Activated CD8-positive, alpha-beta memory T cell treated with anti-CD3 and anti-CD28 coated beads, Interleukin-2, amount 50 U/mL, for 24 hours (primary cell): ENCODE data around the gene GAA.

Source experiments
- DNase-seq: peaks from one replicate; pipeline ENCODE4 v3.0.0-alpha.2; 2020; ENCODE audit errors: extremely low read depth

Gene GAA

GRCh38 chr17:80104321-80104955 lies 3.1 kb downstream of the GAA start:
- no peak for DNase-seq

GRCh38 chr17:80104956-80105375 lies 3.6 kb downstream of the GAA start:
- no peak for DNase-seq

- no peak for DNase-seq
Measured at GRCh38 chr17:80105762-80106161, 4.4 kb downstream of the GAA start.

GRCh38 chr17:80106176-80106575 lies 4.8 kb downstream of the GAA start:
- DNase-seq, result no peak

GRCh38 chr17:80106751-80107150 lies 5.4 kb downstream of the GAA start:
- DNase-seq, result no peak

GRCh38 chr17:80107231-80108021 lies 6.0 kb downstream of the GAA start:
- no peak for DNase-seq

- no peak for DNase-seq
Measured at GRCh38 chr17:80108036-80108971, 6.9 kb downstream of the GAA start.

GRCh38 chr17:80109066-80109660 lies 7.8 kb downstream of the GAA start:
- no peak for DNase-seq

GRCh38 chr17:80109713-80110446 lies 8.5 kb downstream of the GAA start:
- no peak for DNase-seq

GRCh38 chr17:80110447-80110812 lies 9.0 kb downstream of the GAA start:
- no peak for DNase-seq

GRCh38 chr17:80110927-80111701 lies 9.7 kb downstream of the GAA start:
- no peak for DNase-seq

GRCh38 chr17:80111702-80112470 lies 10.5 kb downstream of the GAA start:
- DNase-seq, result no peak

GRCh38 chr17:80112471-80113032 lies 11.2 kb downstream of the GAA start:
- no peak for DNase-seq

- DNase-seq, result no peak
Measured at GRCh38 chr17:80113033-80113484, 11.7 kb downstream of the GAA start.

- DNase-seq, result no peak
Measured at GRCh38 chr17:80114758-80115157, 13.4 kb downstream of the GAA start.

- no peak for DNase-seq
Measured at GRCh38 chr17:80115159-80115558, 13.8 kb downstream of the GAA start.

- DNase-seq, result no peak
Measured at GRCh38 chr17:80116276-80116920, 15.0 kb downstream of the GAA start.

- DNase-seq, result no peak
Measured at GRCh38 chr17:80116921-80117380, 15.6 kb downstream of the GAA start.
